Prostate gland (tissue), 1 donor: ENCODE data around the gene ZNF423.

Experiments used
- POLR2A ChIP-seq: fragments of 450-650 bp; IDR thresholded peaks from one replicate; pipeline ENCODE4 v1.6.1; 2016; ENCODE audit warnings: antibody characterized with exemption, mild to moderate bottlenecking
- POLR2AphosphoS5 ChIP-seq: sonication (generic); formaldehyde crosslinking; IDR thresholded peaks from one replicate; pipeline ENCODE4 v1.6.1; 2017; ENCODE audit warnings: antibody characterized with exemption

DNA sequence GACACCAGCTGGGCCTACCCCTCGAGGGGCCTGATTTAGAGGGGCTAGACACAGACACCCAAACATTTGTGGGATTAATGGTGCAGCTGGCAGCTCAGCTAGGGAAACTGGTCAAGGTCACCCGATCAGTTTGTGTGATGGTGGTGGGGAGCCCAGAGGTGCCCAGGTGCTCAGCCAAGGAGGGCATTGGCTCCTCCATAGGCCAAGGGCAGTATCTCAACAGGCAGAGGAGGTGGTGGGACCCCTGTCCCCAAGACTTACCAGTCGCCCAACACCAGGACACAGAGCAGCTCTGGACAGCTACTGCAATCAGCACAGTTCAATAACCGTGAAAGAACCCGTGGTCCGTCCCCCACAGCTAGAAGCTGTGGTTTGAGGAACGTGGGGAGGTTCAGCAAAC lies 361.4 kb downstream of the ZNF423 start:
- TF ChIP-seq POLR2A: no peak
- no peak for TF ChIP-seq POLR2AphosphoS5
